ENCODE results near the gene SMARCA2. TPM values are rescaled to one million over a fixed set of nuclear protein-coding genes. Genes with fewer than 3 reads are reported as not detected.

SMARCA2 gene
- polyA plus RNA-seq = 103 and 113 TPM in 2 replicates

GRCh38 chr9:2014696-2015580 is at the start of gene SMARCA2:
Gene SMARCA2 (plus strand): TSS chr9:2015347. CDS start chr9:2029023, 13,676 bp downstream.

All from Purkinje cell (primary cell).